ENCODE results near the gene CCER1.

DNA sequence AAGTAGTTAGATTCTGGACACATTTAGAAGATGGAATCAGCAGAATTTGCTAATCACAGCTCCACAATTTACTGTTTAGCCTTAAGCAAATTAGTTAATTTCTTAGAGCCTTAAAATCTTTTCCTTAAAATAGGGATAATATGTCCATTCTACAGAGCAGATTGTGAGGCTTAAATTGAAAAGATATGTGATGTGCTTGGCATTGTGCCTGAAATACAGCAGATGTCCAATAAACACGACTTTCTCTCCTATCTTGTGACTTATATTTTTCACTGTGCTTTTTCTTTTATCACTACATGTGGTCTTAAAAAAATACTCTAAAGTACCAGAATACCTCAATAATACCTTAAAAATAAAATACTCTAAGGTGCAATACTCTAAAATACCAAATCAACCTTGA, 30.6 kb downstream of the CCER1 start:
- TF ChIP-seq, protein P1, sequence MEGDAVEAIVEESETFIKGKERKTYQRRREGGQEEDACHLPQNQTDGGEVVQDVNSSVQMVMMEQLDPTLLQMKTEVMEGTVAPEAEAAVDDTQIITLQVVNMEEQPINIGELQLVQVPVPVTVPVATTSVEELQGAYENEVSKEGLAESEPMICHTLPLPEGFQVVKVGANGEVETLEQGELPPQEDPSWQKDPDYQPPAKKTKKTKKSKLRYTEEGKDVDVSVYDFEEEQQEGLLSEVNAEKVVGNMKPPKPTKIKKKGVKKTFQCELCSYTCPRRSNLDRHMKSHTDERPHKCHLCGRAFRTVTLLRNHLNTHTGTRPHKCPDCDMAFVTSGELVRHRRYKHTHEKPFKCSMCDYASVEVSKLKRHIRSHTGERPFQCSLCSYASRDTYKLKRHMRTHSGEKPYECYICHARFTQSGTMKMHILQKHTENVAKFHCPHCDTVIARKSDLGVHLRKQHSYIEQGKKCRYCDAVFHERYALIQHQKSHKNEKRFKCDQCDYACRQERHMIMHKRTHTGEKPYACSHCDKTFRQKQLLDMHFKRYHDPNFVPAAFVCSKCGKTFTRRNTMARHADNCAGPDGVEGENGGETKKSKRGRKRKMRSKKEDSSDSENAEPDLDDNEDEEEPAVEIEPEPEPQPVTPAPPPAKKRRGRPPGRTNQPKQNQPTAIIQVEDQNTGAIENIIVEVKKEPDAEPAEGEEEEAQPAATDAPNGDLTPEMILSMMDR (IDR thresholded peaks at IDR 0.05) = no peak
- no peak for TF ChIP-seq POLR2A (IDR thresholded peaks at IDR 0.05; ENCODE audit: low read depth)
- TF ChIP-seq EP300 (IDR thresholded peaks at IDR 0.05) = no peak
- no peak for TF ChIP-seq POLR2AphosphoS5 (IDR thresholded peaks at IDR 0.05)

All from esophagus muscularis mucosa (tissue), 4 donors.